Measurements from ENCODE around the gene ABL2.
"Not testable (repeated sequence)": the region's sequence is repeated elsewhere in the genome, so short reads cannot be mapped to it uniquely, and the experiment has no call there.

ABL2 gene

DNA sequence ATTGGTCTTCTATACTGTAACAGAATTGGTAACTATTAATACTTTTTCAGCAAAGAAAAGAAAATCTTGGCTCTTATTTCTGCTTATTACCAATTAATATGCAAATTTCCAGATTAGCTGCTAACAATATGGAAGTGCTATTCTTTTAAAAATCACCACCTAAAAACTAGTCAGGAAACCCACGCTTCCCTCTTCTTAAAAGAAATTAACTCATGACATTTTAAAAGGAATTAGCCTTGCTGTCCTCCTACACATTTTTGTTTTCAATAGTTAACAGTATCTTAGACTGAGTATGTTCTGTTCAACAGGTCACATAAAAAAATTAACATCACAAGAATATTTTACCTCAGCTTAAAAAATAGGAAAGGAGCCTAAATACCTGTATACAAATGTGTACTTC is 27.3 kb downstream of the ABL2 start:
- TF ChIP-seq, protein P1, sequence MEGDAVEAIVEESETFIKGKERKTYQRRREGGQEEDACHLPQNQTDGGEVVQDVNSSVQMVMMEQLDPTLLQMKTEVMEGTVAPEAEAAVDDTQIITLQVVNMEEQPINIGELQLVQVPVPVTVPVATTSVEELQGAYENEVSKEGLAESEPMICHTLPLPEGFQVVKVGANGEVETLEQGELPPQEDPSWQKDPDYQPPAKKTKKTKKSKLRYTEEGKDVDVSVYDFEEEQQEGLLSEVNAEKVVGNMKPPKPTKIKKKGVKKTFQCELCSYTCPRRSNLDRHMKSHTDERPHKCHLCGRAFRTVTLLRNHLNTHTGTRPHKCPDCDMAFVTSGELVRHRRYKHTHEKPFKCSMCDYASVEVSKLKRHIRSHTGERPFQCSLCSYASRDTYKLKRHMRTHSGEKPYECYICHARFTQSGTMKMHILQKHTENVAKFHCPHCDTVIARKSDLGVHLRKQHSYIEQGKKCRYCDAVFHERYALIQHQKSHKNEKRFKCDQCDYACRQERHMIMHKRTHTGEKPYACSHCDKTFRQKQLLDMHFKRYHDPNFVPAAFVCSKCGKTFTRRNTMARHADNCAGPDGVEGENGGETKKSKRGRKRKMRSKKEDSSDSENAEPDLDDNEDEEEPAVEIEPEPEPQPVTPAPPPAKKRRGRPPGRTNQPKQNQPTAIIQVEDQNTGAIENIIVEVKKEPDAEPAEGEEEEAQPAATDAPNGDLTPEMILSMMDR (IDR thresholded peaks at IDR 0.05): no peak
- no peaks in the 10 kb centered on the region for H3K36me3 ChIP-seq (ENCODE audit: control insufficient read depth, insufficient read depth, low read length)

DNA sequence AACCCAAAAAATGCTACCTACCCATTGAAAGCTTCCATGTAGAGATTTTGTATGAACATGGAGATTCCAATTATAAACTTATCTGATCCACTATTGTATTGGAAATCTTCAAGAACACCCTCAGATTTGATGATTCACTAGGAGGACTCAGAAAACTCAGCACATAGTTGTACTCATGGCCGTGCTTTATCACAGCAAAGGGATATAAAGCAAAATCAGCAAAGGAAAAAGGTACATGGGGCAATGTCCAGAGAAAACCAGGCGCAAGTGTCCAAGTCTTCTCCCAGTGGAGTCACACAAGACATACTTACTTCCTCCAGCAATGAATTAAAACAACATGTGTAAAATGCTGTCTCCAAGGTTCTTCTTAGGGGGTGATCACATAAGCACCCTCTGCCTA is 28.9 kb downstream of the ABL2 start:
- Histone ChIP-seq H3K9me3 (ENCODE audit: control insufficient read depth, low read length) (no peaks in the 10 kb centered on the region), H3K36me3 (ENCODE audit: control insufficient read depth, insufficient read depth, low read length) (no peaks in the 10 kb centered on the region), H2AFZ (no peak overlapping the region), H3K79me2 (no peaks in the 10 kb centered on the region), H3K27ac (no peak overlapping the region), H3K27me3 (ENCODE audit: control insufficient read depth, insufficient read depth, low read length) (no peaks in the 10 kb centered on the region), H3K4me3 (ENCODE audit: low read depth, low read length) (no peak overlapping the region), H3K4me2 (ENCODE audit: low read length) (no peak overlapping the region), H3K4me1 (no peaks in the 10 kb centered on the region), H3K9ac (no peak overlapping the region)
- TF ChIP-seq, protein P1 (IDR thresholded peaks at IDR 0.05): no peak

More for the DNA sequence above, 27.3 kb downstream of the ABL2 start:
- no peak overlapping the region for H3K4me2 ChIP-seq (ENCODE audit: low read length)
- no peak overlapping the region for H3K9ac ChIP-seq
- no peaks in the 10 kb centered on the region for H3K4me1 ChIP-seq
- no peaks in the 10 kb centered on the region for H3K9me3 ChIP-seq (ENCODE audit: control insufficient read depth, low read length)
- H3K27ac ChIP-seq: no peak overlapping the region
- H3K4me3 ChIP-seq (ENCODE audit: low read depth, low read length): no peak overlapping the region
- no peak overlapping the region for H2AFZ ChIP-seq
- H3K27me3 ChIP-seq (ENCODE audit: control insufficient read depth, insufficient read depth, low read length): no peaks in the 10 kb centered on the region
- H3K79me2 ChIP-seq: no peaks in the 10 kb centered on the region

DNA sequence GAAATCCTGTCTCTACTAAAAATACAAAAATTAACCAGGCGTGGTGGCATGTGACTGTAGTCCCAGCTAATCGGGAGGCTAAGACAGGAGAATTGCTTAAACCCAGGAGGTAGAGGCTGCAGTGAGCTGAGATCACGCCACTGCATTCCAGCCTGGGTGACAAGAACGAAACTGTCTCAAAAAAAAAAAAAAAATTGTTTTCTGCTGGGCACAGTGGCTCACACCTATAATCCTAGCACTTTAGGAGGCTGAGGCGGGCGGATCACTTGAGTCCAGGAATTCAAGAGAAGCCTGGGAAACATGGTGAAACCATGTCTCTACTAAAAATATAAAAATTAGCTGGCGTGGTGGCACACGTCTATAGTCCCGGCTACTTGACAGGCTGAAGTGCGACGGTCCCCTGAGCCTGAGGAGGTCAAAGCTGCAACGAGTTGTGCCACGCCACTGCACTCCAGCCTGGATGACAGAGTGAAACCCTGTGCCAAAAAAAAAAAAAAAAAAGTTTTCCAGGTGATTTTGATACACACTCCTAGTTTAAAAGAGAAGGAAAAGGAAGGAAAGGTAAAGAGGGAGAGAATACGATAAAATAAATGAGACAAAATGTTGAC is 31.7 kb downstream of the ABL2 start:
- Histone ChIP-seq H3K4me3 (ENCODE audit: low read depth, low read length) (no peak overlapping the region), H3K4me1 (no peaks in the 10 kb centered on the region), H3K4me2 (ENCODE audit: low read length) (no peak overlapping the region), H3K36me3 (ENCODE audit: control insufficient read depth, insufficient read depth, low read length) (no peaks in the 10 kb centered on the region), H3K79me2 (peaks cover 3% of the 10 kb centered on the region), H3K9me3 (ENCODE audit: control insufficient read depth, low read length) (no peaks in the 10 kb centered on the region), H3K27me3 (ENCODE audit: control insufficient read depth, insufficient read depth, low read length) (no peaks in the 10 kb centered on the region), H3K9ac (no peak overlapping the region), H2AFZ (no peak overlapping the region), H3K27ac (no peak overlapping the region)
- TF ChIP-seq, protein P1 (IDR thresholded peaks at IDR 0.05): no peak

DNA sequence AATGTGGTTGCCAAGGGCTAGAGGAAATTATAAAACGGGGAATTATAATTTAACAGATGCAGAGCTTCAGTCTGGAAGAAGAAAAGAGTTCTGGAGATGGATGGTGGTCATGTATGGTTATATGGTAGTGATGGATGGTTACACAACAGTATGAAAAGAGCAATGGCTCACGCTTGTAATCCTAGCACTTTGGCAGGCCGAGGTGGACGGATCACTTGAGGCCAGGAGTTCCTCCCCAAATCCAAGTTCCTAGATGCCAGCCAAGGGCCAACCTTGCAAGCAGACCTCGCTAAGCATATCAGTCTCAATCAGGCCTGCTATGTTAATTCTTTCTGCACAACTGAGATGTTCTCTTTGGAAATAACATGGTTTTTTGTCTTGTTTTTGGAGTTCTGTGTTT is 33.6 kb downstream of the ABL2 start:
- not testable (repeated sequence) for H3K4me3 ChIP-seq (ENCODE audit: low read depth, low read length); H3K36me3 ChIP-seq (ENCODE audit: control insufficient read depth, insufficient read depth, low read length); H2AFZ ChIP-seq; H3K4me2 ChIP-seq (ENCODE audit: low read length); H3K9me3 ChIP-seq (ENCODE audit: control insufficient read depth, low read length); H3K27me3 ChIP-seq (ENCODE audit: control insufficient read depth, insufficient read depth, low read length); H3K27ac ChIP-seq; H3K9ac ChIP-seq; H3K79me2 ChIP-seq; H3K4me1 ChIP-seq

DNA sequence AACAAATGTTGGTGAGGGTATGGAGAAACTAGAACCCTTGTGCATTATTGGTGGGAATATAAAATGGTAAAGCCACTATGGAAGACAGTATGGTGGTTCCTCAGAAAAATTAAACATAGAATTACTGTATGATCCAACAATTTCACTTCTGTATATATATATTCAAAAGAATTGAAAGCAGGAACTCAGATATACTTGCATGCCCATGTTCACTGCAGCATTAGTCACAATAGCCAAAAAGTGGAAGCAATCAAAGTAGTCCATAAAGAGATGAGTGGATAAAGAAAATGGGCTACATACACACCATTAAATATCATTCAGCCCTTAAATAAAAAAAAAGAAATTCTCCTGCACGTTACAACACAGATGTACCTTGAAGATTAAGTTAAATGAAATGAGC is 34.1 kb downstream of the ABL2 start:
- Histone ChIP-seq H3K27ac (no peak overlapping the region), H3K4me1 (no peaks in the 10 kb centered on the region), H3K79me2 (peaks cover 3% of the 10 kb centered on the region), H3K36me3 (ENCODE audit: control insufficient read depth, insufficient read depth, low read length) (no peaks in the 10 kb centered on the region), H3K4me2 (ENCODE audit: low read length) (no peak overlapping the region), H3K27me3 (ENCODE audit: control insufficient read depth, insufficient read depth, low read length) (no peaks in the 10 kb centered on the region), H3K4me3 (ENCODE audit: low read depth, low read length) (no peak overlapping the region), H3K9ac (no peak overlapping the region), H3K9me3 (ENCODE audit: control insufficient read depth, low read length) (no peaks in the 10 kb centered on the region), H2AFZ (no peak overlapping the region)
- TF ChIP-seq, protein P1 (IDR thresholded peaks at IDR 0.05): no peak

Data from parathyroid adenoma (tissue), 2 donors.